ENCODE results near the gene PDE7B. TPM values are rescaled to one million over a fixed set of nuclear protein-coding genes. Genes with fewer than 3 reads are reported as not detected.

The PDE7B gene
- total RNA-seq, 2 experiments from 2014 or later: not detected

DNA sequence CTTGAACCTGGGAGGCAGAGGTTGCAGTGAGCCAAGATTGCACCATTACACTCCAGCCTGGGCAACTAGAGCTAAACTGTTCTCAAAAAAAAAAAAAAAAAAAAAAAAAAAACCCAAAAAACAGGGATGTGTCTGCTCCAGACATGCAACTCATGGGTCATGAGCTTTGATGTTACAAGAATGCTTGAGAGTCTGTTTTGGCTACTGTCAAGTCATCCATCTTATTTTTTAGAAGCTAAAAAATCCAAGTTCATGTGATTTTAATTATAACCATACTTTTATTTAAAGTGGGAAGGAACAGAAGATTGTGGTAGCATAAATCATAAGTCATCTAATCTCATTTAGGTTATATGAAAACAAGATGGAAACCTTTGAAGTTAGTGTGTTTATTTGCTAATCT, 120.6 kb downstream of the PDE7B start:
- ChIA-PET POLR2A (interaction anchor here (0.6 to 1.2 kb wide), 3 partner anchors 8 to 308 kb away, joined by 3 to 8 read pairs (median 4); no protein-coding TSS in a partner anchor), CTCF (ENCODE audit: unreplicated experiment) (no interaction called here)
- Histone ChIP-seq H3K9me3 (ENCODE audit: low read length) (no peaks in the 10 kb centered on the region), H3K4me3 (ENCODE audit: low read depth, low read length, poor library complexity, severe bottlenecking) (no peak overlapping the region), H3K4me2 (ENCODE audit: low read length) (no peak overlapping the region), H3K4me1 (ENCODE audit: insufficient read depth, low read length, poor library complexity, severe bottlenecking) (no peaks in the 10 kb centered on the region), H2AFZ (ENCODE audit: low read length) (no peak overlapping the region), H3K79me2 (ENCODE audit: insufficient read depth, low read depth, low read length) (no peaks in the 10 kb centered on the region), H3K27ac (ENCODE audit: low read depth, low read length, poor library complexity, severe bottlenecking) (no peak overlapping the region), H3K36me3 (ENCODE audit: insufficient read depth, low read length) (no peaks in the 10 kb centered on the region), H4K20me1 (ENCODE audit: insufficient read depth, low read length) (no peaks in the 10 kb centered on the region), H3K9me2 (ENCODE audit: insufficient read depth, low read length) (no peaks in the 10 kb centered on the region)
- BruUV-seq (replicated peaks): no TSS peak
- DNase-seq (ENCODE audit: low spot score): no peak
- TF ChIP-seq, protein P1, sequence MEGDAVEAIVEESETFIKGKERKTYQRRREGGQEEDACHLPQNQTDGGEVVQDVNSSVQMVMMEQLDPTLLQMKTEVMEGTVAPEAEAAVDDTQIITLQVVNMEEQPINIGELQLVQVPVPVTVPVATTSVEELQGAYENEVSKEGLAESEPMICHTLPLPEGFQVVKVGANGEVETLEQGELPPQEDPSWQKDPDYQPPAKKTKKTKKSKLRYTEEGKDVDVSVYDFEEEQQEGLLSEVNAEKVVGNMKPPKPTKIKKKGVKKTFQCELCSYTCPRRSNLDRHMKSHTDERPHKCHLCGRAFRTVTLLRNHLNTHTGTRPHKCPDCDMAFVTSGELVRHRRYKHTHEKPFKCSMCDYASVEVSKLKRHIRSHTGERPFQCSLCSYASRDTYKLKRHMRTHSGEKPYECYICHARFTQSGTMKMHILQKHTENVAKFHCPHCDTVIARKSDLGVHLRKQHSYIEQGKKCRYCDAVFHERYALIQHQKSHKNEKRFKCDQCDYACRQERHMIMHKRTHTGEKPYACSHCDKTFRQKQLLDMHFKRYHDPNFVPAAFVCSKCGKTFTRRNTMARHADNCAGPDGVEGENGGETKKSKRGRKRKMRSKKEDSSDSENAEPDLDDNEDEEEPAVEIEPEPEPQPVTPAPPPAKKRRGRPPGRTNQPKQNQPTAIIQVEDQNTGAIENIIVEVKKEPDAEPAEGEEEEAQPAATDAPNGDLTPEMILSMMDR (conservative IDR thresholded peaks at IDR 0.05; ENCODE audit: low read length): no peak
- TF ChIP-seq EZH2phosphoT487 (IDR thresholded peaks at IDR 0.05; ENCODE audit: borderline replicate concordance, low read depth, low read length): no peak
- intact Hi-C loops (cut with micrococcal nuclease; ENCODE audit: unreplicated experiment): no loop called here

DNA sequence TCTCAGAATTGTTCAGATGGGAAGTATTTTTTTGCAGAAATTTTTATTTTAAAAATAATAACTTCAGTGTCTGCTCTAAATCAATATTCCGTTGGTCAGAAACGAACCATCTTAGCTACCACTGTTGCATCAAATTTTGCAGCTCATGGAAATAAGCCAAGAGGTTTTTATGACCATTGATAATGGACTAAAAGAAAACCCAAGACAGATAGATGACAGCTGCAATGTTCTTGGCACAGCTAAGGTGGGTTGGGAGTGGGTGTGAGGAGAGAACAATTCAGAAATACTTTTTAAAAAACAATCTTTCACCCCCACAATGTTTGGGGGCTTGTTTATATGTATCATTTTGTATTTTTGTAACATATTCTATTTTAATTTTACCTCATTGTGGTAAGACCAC, 121.1 kb downstream of the PDE7B start:
- POLR2A ChIA-PET: interaction anchor here (0.7 to 1.2 kb wide), 2 partner anchors 8 to 14 kb away, joined by 3 to 8 read pairs; no protein-coding TSS in a partner anchor
- no peak overlapping the region for H3K4me2 ChIP-seq (ENCODE audit: low read length)
- H3K4me3 ChIP-seq (ENCODE audit: low read depth, low read length, poor library complexity, severe bottlenecking): no peak overlapping the region
- no peaks in the 10 kb centered on the region for H4K20me1 ChIP-seq (ENCODE audit: insufficient read depth, low read length)
- no peaks in the 10 kb centered on the region for H3K36me3 ChIP-seq (ENCODE audit: insufficient read depth, low read length)
- intact Hi-C loops (cut with micrococcal nuclease; ENCODE audit: unreplicated experiment): no loop called here
- TF ChIP-seq, protein P1 (conservative IDR thresholded peaks at IDR 0.05; ENCODE audit: low read length): no peak
- no peak for TF ChIP-seq EZH2phosphoT487 (IDR thresholded peaks at IDR 0.05; ENCODE audit: borderline replicate concordance, low read depth, low read length)
- CTCF ChIA-PET (ENCODE audit: unreplicated experiment): no interaction called here
- DNase-seq (ENCODE audit: low spot score): no peak
- H3K79me2 ChIP-seq (ENCODE audit: insufficient read depth, low read depth, low read length): no peaks in the 10 kb centered on the region
- H3K27ac ChIP-seq (ENCODE audit: low read depth, low read length, poor library complexity, severe bottlenecking): no peak overlapping the region
- no TSS peak for BruUV-seq (replicated peaks)
- H2AFZ ChIP-seq (ENCODE audit: low read length): no peak overlapping the region
- no peaks in the 10 kb centered on the region for H3K9me2 ChIP-seq (ENCODE audit: insufficient read depth, low read length)
- no peaks in the 10 kb centered on the region for H3K9me3 ChIP-seq (ENCODE audit: low read length)
- no peaks in the 10 kb centered on the region for H3K4me1 ChIP-seq (ENCODE audit: insufficient read depth, low read length, poor library complexity, severe bottlenecking)

DNA sequence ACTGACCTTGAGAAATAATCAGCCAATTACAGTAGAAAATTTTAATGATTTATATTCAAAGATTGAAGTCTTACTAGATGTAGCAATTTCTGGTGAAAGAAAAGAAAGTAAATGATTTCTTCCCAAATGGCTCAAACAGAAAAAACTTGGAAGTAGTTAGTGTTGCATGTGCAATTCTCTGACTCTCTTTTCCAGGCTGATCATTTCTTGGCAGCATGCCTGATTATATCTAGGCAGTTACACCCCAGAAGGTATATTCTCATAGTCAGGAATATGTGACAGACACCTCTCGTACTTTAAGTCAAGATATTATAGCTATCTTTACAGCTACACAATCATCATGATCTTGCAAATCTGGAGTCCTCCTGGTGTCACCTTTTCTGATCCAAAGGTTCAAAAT, 122.9 kb downstream of the PDE7B start:
- ChIA-PET POLR2A (no interaction called here), CTCF (ENCODE audit: unreplicated experiment) (no interaction called here)
- Histone ChIP-seq H3K4me2 (ENCODE audit: low read length) (no peak overlapping the region), H3K4me1 (ENCODE audit: insufficient read depth, low read length, poor library complexity, severe bottlenecking) (no peaks in the 10 kb centered on the region), H3K9me2 (ENCODE audit: insufficient read depth, low read length) (no peaks in the 10 kb centered on the region), H3K79me2 (ENCODE audit: insufficient read depth, low read depth, low read length) (no peaks in the 10 kb centered on the region), H3K4me3 (ENCODE audit: low read depth, low read length, poor library complexity, severe bottlenecking) (no peak overlapping the region), H3K27ac (ENCODE audit: low read depth, low read length, poor library complexity, severe bottlenecking) (no peak overlapping the region), H4K20me1 (ENCODE audit: insufficient read depth, low read length) (no peaks in the 10 kb centered on the region), H3K36me3 (ENCODE audit: insufficient read depth, low read length) (no peaks in the 10 kb centered on the region), H3K9me3 (ENCODE audit: low read length) (no peaks in the 10 kb centered on the region), H2AFZ (ENCODE audit: low read length) (no peak overlapping the region)
- TF ChIP-seq, protein P1 (conservative IDR thresholded peaks at IDR 0.05; ENCODE audit: low read length): no peak
- no peak for TF ChIP-seq EZH2phosphoT487 (IDR thresholded peaks at IDR 0.05; ENCODE audit: borderline replicate concordance, low read depth, low read length)
- no TSS peak for BruUV-seq (replicated peaks)
- intact Hi-C loops (cut with micrococcal nuclease; ENCODE audit: unreplicated experiment): no loop called here
- no peak for DNase-seq (ENCODE audit: low spot score)

Measured in OCI-LY7 (cell line).